Measurements from ENCODE around the gene CDH22. TPM values are rescaled to one million over a fixed set of nuclear protein-coding genes. Genes with fewer than 3 reads are reported as not detected.

Gene CDH22
- total RNA-seq, 1 donor from 2014 or later: 1.7 TPM

- intact Hi-C loops (cut with DNase I): no loop called here
- no peak overlapping the region for H3K4me3 ChIP-seq
- DNase-seq (ENCODE audit: extremely low spot score in 2 of 2): no peak
- no peak overlapping the region for H3K27ac ChIP-seq
- no peaks in the 10 kb centered on the region for H3K36me3 ChIP-seq
- H3K9me3 ChIP-seq: no peaks in the 10 kb centered on the region
- no peaks in the 10 kb centered on the region for H3K27me3 ChIP-seq
- TF ChIP-seq POLR2A (IDR thresholded peaks at IDR 0.05) (no peak), POLR2AphosphoS5 (IDR thresholded peaks at IDR 0.05; ENCODE audit: insufficient read depth in 1 of 2, low read depth in 1 of 2) (no peak), CTCF (IDR thresholded peaks at IDR 0.05) (no peak)
- H3K4me1 ChIP-seq: no peaks in the 10 kb centered on the region
These were observed 67.4 kb downstream of the CDH22 start for GRCh38 chr20:46240881-46241280.

GRCh38 chr20:46240065-46240464, 68.2 kb downstream of the CDH22 start:
- H3K27me3 ChIP-seq: no peaks in the 10 kb centered on the region
- no peak overlapping the region for H3K27ac ChIP-seq
- TF ChIP-seq CTCF (IDR thresholded peaks at IDR 0.05): no peak
- no peak for TF ChIP-seq POLR2AphosphoS5 (IDR thresholded peaks at IDR 0.05; ENCODE audit: insufficient read depth in 1 of 2, low read depth in 1 of 2)
- no peak for TF ChIP-seq POLR2A (IDR thresholded peaks at IDR 0.05)
- no peak overlapping the region for H3K4me3 ChIP-seq
- no peak for DNase-seq (ENCODE audit: extremely low spot score in 2 of 2)
- no peaks in the 10 kb centered on the region for H3K36me3 ChIP-seq
- no peaks in the 10 kb centered on the region for H3K4me1 ChIP-seq
- intact Hi-C loops (cut with DNase I): no loop called here
- H3K9me3 ChIP-seq: no peaks in the 10 kb centered on the region

- no peaks in the 10 kb centered on the region for H3K4me1 ChIP-seq
- no peak for TF ChIP-seq POLR2AphosphoS5 (IDR thresholded peaks at IDR 0.05; ENCODE audit: insufficient read depth in 1 of 2, low read depth in 1 of 2)
- TF ChIP-seq POLR2A (IDR thresholded peaks at IDR 0.05): no peak
- TF ChIP-seq CTCF (IDR thresholded peaks at IDR 0.05): no peak
- no peak for DNase-seq (ENCODE audit: extremely low spot score in 2 of 2)
- no peaks in the 10 kb centered on the region for H3K9me3 ChIP-seq
- H3K27ac ChIP-seq: no peak overlapping the region
- H3K27me3 ChIP-seq: no peaks in the 10 kb centered on the region
- no peak overlapping the region for H3K4me3 ChIP-seq
- intact Hi-C loops (cut with DNase I): no loop called here
- H3K36me3 ChIP-seq: no peaks in the 10 kb centered on the region
These were observed 70.6 kb downstream of the CDH22 start for GRCh38 chr20:46237736-46238135.

- Histone ChIP-seq H3K27me3 (no peaks in the 10 kb centered on the region), H3K27ac (no peak overlapping the region), H3K4me3 (no peak overlapping the region), H3K4me1 (no peaks in the 10 kb centered on the region), H3K36me3 (no peaks in the 10 kb centered on the region), H3K9me3 (no peaks in the 10 kb centered on the region)
- DNase-seq (ENCODE audit: extremely low spot score in 2 of 2): no peak
- intact Hi-C loops (cut with DNase I): no loop called here
- no peak for TF ChIP-seq CTCF (IDR thresholded peaks at IDR 0.05)
- TF ChIP-seq POLR2AphosphoS5 (IDR thresholded peaks at IDR 0.05; ENCODE audit: insufficient read depth in 1 of 2, low read depth in 1 of 2): no peak
- no peak for TF ChIP-seq POLR2A (IDR thresholded peaks at IDR 0.05)
These were observed 71.1 kb downstream of the CDH22 start for GRCh38 chr20:46237227-46237626.

GRCh38 chr20:46235077-46235476, 73.2 kb downstream of the CDH22 start:
- H3K4me1 ChIP-seq: no peaks in the 10 kb centered on the region
- H3K4me3 ChIP-seq: no peak overlapping the region
- DNase-seq (ENCODE audit: extremely low spot score in 2 of 2): no peak
- TF ChIP-seq POLR2AphosphoS5 (IDR thresholded peaks at IDR 0.05; ENCODE audit: insufficient read depth in 1 of 2, low read depth in 1 of 2) (no peak), POLR2A (IDR thresholded peaks at IDR 0.05) (no peak), CTCF (IDR thresholded peaks at IDR 0.05) (no peak)
- no peaks in the 10 kb centered on the region for H3K36me3 ChIP-seq
- intact Hi-C loops (cut with DNase I): no loop called here
- no peaks in the 10 kb centered on the region for H3K27me3 ChIP-seq
- H3K9me3 ChIP-seq: no peaks in the 10 kb centered on the region
- H3K27ac ChIP-seq: no peak overlapping the region
